Measurements from ENCODE around the gene RELT. TPM values are rescaled to one million over a fixed set of nuclear protein-coding genes. Genes with fewer than 3 reads are reported as not detected.
A peak's percentile ranks its signal among the peaks of the same experiment; 100 is the strongest.

RELT gene
- total and polyA plus RNA-seq, 10 donors: 13.5 to 79.8 (median 39.5) TPM

GRCh38 chr11:73367482-73368024 is 8.6 kb upstream of the RELT start:
- Histone ChIP-seq H3K27me3 (replicated peaks in 1 of 7) (no peaks in the 10 kb centered on the region), H3K9me3 (no peaks in the 10 kb centered on the region), H3K4me1 (peaks cover 19 to 47% (median 34%) of the 10 kb centered on the region in 6 donors), H3K27ac (peak overlapping the region in 5 of 8 donors; percentile 52 to 85 (median 78)), H3K36me3 (peaks cover 0 to 53% (median 7%) of the 10 kb centered on the region in 6 donors), H3K4me3 (no peak overlapping the region)
- WGBS, 5 donors: 69 to 84% (median 75%) methylated on average over 15 to 20 of the region's 20 CpGs
- no peak for DNase-seq
- intact Hi-C loops (cut with DNase I; ENCODE audit: low total_unique reads): no loop called here
- peak in 1 of 3 donors; percentile 52 for TF ChIP-seq POLR2AphosphoS5 (IDR thresholded peaks at IDR 0.05)
- no peak for TF ChIP-seq CTCF (IDR thresholded peaks at IDR 0.05 in 8 of 11, conservative IDR thresholded peaks at IDR 0.05 in 3 of 11)

GRCh38 chr11:73372375-73372993 is 3.7 kb upstream of the RELT start:
- intact Hi-C loops (cut with DNase I; ENCODE audit: low total_unique reads): no loop called here
- WGBS, 5 donors: 39 to 62% (median 48%) methylated on average over 5 to 6 of the region's 6 CpGs
- Histone ChIP-seq H3K9me3 (no peaks in the 10 kb centered on the region), H3K36me3 (peaks cover 0 to 17% (median 0%) of the 10 kb centered on the region in 6 donors), H3K27me3 (replicated peaks in 1 of 7) (no peaks in the 10 kb centered on the region), H3K4me1 (peaks cover 9 to 57% (median 36%) of the 10 kb centered on the region in 6 donors), H3K4me3 (no peak overlapping the region), H3K27ac (peak overlapping the region in 3 of 8 donors; percentile 34 to 63 (median 43))
- TF ChIP-seq CTCF (IDR thresholded peaks at IDR 0.05 in 8 of 11, conservative IDR thresholded peaks at IDR 0.05 in 3 of 11) (peak in 1 of 11 experiments; percentile 7), POLR2A (IDR thresholded peaks at IDR 0.05) (no peak), POLR2AphosphoS5 (IDR thresholded peaks at IDR 0.05) (peak in 1 of 3 donors; percentile 12)
- no peak for DNase-seq

- Histone ChIP-seq H3K4me3 (no peak overlapping the region), H3K4me1 (peaks cover 10 to 62% (median 46%) of the 10 kb centered on the region in 6 donors), H3K27me3 (replicated peaks in 1 of 7) (no peaks in the 10 kb centered on the region), H3K9me3 (no peaks in the 10 kb centered on the region), H3K27ac (no peak overlapping the region), H3K36me3 (peaks cover 0 to 4% (median 0%) of the 10 kb centered on the region in 6 donors)
- DNase-seq: no peak
- WGBS, 5 donors: 79 to 95% (median 85%) methylated on average over 4 of the region's 4 CpGs
- TF ChIP-seq CTCF (IDR thresholded peaks at IDR 0.05 in 8 of 11, conservative IDR thresholded peaks at IDR 0.05 in 3 of 11): no peak
- no peak for TF ChIP-seq POLR2AphosphoS5 (IDR thresholded peaks at IDR 0.05)
- no peak for TF ChIP-seq POLR2A (IDR thresholded peaks at IDR 0.05)
- intact Hi-C loops (cut with DNase I; ENCODE audit: low total_unique reads): no loop called here
Observed at GRCh38 chr11:73374151-73374550, 2.0 kb upstream of the RELT start.

DNA sequence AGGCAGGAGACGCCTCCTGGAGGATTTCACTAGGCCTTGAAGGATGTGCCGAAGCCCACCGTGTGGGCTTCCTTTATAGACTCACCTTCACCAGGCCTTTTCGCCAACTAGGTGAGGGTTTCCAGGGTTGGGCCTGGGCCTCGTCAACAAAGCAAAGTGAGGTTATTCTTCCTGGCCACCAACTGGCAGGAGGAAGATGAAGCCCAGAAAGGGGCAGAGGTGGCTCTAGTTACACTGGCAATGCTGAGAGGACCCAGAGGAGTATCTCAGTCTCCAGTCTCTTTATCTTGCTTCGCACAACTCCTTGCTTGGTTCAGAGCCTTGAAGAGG is 404 bp upstream of the RELT start:
- DNase-seq: no peak
- Histone ChIP-seq H3K9me3 (no peaks in the 10 kb centered on the region), H3K4me1 (peaks cover 13 to 79% (median 62%) of the 10 kb centered on the region in 6 donors), H3K27me3 (replicated peaks in 1 of 7) (no peaks in the 10 kb centered on the region), H3K36me3 (peaks cover 0 to 12% (median 0%) of the 10 kb centered on the region in 6 donors), H3K27ac (peak overlapping the region; percentile 73 to 99 (median 96)), H3K4me3 (peak overlapping the region in 6 of 8 donors; percentile 77 to 95 (median 86))
- WGBS, 5 donors: 49 to 61% (median 56%) methylated on average over 6 of the region's 6 CpGs
- no peak for TF ChIP-seq POLR2AphosphoS5 (IDR thresholded peaks at IDR 0.05)
- no peak for TF ChIP-seq CTCF (IDR thresholded peaks at IDR 0.05 in 8 of 11, conservative IDR thresholded peaks at IDR 0.05 in 3 of 11)
- TF ChIP-seq POLR2A (IDR thresholded peaks at IDR 0.05): no peak
- intact Hi-C loops (cut with DNase I; ENCODE audit: low total_unique reads): no loop called here

All from spleen (tissue), 11 donors.